Middle frontal gyrus (tissue), 1 donor: ENCODE data around the gene OOEP.

Experiments
- DNase-seq: peaks from one replicate; pipeline ENCODE4 v3.0.0-alpha.2; 2015; ENCODE audit warnings: low spot score; ENCODE audit errors: extremely low spot score

OOEP gene

DNA sequence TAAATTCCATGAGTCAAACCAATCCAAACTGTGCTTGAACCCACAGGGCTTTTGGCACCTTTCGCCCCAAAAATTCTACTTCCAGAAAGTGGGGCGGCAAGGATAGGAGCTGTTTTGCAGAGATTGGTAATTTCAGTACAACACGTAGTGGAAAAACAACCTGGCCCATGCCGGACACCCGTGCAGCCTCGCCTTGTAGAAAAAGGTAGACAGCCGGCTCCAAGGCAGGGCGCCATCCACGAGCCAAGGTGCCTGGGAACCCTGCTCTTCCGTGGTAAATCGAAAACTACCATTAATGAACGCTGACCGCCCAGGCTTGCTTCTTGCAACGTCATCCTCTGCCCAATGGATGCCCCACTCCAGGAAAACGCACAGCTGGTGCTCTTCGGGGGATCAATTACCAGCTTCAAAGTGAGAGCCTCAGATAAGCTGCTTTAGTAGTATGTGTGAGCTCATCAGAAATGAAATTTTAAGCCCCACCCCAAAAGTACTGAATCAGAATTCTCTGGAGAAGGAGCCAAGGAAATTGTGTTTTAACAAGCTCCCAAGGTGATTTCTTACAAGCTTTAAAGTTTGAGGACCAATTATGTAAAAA, 1.8 kb downstream of the OOEP start:
- DNase-seq: no peak

GRCh38 chr6:73364549-73364948, 5.1 kb downstream of the OOEP start:
- DNase-seq: no peak

GRCh38 chr6:73364121-73364520, 5.6 kb downstream of the OOEP start:
- no peak for DNase-seq

DNA sequence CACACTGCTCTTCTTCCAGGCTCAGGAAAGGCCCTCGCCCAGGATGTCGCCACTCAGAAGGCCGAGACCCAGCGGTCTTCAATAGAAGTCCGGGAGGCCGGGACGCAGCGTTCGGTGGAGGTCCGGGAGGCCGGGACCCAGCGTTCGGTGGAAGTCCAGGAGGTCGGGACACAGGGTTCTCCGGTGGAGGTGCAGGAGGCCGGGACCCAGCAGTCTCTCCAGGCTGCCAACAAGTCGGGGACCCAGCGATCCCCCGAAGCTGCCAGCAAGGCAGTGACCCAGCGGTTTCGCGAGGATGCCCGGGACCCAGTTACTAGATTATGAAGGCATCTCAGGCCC, 6.2 kb downstream of the OOEP start:
- DNase-seq: no peak

DNA sequence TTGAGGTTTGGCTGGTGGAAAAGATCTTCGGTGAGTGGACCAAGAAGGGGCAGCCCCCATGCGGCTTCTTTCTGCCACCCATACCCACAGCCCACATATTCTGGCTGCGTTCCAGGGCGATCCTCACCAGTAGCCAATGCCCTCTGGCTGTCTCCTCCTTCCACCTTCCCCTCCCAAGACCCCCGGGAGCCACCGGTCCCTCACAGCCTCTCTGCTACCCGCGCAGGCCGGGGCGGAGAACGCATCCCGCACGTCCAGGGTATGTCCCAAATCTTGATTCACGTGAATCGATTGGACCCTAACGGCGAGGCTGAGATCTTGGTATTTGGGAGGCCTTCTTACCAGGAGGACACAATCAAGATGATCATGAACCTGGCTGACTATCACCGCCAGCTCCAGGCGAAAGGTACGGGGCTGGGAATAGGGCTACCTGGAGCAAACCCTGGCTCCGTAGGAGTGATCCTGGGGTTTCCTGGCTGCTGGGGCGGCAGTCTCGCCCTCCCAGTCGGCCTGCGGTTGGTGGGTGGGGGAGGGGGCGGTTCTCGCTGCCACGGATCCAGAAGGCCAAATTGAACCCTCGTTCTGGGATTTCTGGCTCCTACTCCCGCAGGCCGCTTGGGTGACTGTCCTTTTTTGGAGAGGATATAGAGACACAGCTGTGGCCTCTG, 6.7 kb downstream of the OOEP start:
- no peak for DNase-seq

DNA sequence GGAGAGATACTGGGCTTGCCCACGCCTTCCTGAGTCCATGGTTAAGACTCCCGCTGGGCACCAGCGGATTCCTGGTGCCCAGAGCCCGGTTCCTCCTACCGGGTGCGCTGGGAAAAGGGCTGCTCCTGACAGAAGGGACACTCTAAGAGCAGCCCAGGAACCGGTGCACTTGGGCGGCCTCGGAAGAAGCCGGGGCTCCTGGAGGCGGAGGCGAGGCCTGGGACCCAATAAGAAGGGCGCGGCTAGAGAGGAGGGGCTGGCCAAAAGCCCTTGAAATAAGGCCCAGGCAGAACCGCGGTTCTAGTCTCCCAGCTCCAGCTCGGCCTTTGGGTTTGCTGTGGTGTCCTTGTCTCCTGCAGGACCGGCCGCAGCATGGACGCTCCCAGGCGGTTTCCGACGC, 7.3 kb downstream of the OOEP start, which contains the start of gene KHDC3L:
KHDC3L (plus strand) TSS at position 301 of the 400 bp plus-strand sequence; CDS start at position 373, 72 bp downstream.
- DNase-seq: no peak

DNA sequence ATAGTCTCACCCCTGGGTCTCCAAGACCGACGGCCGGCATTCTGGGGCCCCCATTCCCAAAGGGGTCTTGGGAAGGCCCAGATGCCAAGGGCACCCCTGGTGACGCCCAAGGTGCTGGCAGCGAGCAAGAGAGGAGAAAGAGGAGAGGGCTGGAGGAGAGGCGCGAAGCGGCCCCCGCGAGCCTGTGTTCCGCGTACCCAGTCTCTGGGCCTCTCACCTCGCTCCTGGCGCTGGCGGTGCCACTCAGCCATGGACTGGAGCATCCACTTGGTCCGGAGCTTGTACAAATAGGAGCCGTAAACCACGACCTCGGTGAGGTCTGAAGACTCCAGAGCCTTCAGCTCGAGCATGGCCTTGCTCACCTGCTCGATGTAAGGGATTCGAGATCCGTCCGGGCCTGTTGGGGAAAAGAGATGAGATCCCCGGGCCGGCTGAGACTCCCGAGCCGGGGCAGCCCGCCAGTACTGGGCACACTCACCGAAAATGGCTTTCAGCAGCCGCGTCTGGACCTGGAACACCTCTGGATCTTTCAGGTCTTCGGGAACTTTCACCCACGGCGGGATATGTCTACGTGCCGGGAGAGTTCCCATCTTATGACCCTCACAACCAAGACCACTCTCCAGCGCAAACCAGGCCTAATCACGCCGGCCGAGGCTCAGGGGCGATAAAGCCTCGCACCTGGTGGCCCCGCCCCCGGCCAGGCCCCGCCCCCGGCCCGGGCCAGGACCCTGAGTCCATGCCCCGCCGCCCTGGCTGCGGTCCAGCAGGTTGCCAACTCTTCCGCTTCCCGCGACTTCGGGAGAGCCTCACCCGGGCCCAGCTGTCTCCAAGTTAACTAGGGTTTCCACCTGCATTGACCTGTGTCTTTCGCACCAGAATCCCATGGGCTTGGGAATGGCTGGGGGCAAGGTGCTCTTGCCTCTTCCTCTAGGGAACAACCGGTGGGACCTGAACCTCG, 15.8 kb downstream of the OOEP start, which contains the start of gene DPPA5:
DPPA5 (minus strand) TSS at position 641 of the 958 bp plus-strand sequence; CDS start at position 590, 51 bp downstream.
- DNase-seq: no peak

GRCh38 chr6:73349311-73349710, 20.4 kb downstream of the OOEP start:
- DNase-seq: no peak

GRCh38 chr6:73348550-73349204, 21.0 kb downstream of the OOEP start:
- DNase-seq: no peak

DNA sequence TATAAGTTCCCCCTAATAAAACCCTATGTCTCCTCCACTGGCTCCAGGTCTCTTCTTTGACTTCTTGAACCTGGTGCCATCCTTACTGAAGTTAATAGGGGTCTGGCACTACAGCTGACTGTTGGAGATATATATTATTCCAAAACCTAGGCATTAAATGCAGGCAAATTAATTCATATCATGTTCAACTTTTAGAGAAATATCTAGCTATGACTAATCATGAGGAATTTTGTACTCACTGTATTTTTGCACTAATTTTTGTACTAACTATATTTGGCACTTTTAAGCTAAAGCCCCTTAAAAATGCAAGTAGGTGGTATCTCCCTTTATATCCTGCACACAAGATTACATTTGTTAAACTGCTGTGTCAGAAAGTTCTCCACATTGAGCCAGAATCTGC, 26.5 kb downstream of the OOEP start:
- no peak for DNase-seq

DNA sequence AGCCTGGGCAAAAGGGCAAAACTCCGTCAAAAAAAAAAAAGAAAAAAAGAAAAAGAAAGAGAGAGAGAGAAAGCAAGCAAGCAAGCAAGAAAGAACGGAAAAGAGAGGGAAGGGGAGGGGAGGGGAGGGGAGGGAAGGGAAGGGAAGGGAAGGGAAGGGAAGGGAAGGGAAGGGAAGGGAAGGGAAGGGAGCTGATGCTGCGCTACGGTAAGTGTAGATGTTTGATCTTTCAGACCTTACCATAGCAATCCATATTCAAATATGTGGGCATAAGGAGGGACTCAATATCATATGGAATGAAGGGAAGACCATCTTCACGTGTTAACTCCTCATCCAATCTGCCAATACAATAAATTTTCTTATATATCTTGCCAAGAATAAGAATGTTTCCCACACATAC, 27.5 kb downstream of the OOEP start:
- DNase-seq: no peak

GRCh38 chr6:73341335-73341734, 28.4 kb downstream of the OOEP start:
- no peak for DNase-seq

- DNase-seq: no peak
Observed at GRCh38 chr6:73340048-73340447, 29.6 kb downstream of the OOEP start.

- DNase-seq: no peak
Observed at GRCh38 chr6:73339340-73339739, 30.4 kb downstream of the OOEP start.

DNA sequence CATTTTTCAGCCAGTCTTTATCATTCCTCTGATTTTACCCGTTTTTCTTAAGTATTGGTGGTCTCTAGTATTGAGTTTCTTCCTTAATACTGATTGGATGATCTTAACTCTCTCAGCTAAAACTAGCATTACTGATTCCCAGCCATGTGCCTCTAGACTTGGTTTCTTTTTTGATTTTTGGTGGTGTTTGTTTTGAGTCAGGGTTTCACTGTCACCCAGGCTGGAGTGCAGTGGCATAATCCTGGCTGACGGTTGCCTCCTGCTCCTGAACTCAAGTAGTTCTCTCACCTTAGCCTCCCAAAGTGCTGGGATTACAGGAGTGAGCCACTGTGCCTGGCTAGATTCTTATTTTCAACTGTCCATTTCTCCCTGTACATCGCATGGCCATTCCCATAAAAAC, 40.5 kb downstream of the OOEP start:
- DNase-seq: no peak

DNA sequence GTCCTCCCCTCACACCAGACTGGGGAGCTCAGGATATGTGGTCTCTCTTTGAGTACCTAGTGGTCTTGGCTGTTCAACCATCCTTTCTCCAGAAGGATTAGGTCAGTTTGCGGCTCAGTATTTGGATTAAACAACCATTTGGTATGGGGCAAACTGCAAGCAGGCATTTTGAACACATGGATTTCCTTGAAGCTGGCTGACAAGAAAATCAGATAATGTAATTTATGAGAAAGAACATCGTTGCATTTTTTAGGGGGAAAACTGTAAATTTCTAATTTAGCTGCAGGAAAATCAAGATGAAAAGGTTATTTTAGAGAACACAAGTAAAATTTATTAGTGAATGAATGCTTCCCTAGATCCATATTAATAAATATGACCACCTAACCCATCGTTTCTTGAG, 40.9 kb downstream of the OOEP start:
- DNase-seq: no peak

- DNase-seq: no peak
Observed at GRCh38 chr6:73325656-73326055, 44.0 kb downstream of the OOEP start.

- no peak for DNase-seq
Observed at GRCh38 chr6:73323323-73323722, 46.4 kb downstream of the OOEP start.
